B cell (primary cell): ENCODE measurements around the gene PUM1. TPM values are rescaled to one million over a fixed set of nuclear protein-coding genes. Genes with fewer than 3 reads are reported as not detected.

ENCODE experiments used
- ATAC-seq: fragments of 200-7000 bp; cut with Tn5 transposase; one replicate; pipeline ENCODE4 v1.10.0; 2021; ENCODE audit warnings: low read depth, mild to moderate bottlenecking, moderate number of reproducible peaks, moderate library complexity
- CTCF ChIA-PET: fragments of 350-600 bp; sonication (Branson Sonifier 250); formaldehyde crosslinking; loops from one replicate; lab custom pipeline; 2021; ENCODE audit warnings: antibody characterized with exemption, inconsistent platforms; lab: Charles Lee
- POLR2A ChIA-PET: fragments of 350-600 bp; sonication (Branson Sonifier 250); formaldehyde crosslinking; loops from one replicate; lab custom pipeline; 2021; ENCODE audit warnings: antibody characterized with exemption; lab: Charles Lee
- DNase-seq: peaks from one replicate; pipeline ENCODE4 v3.0.0; 2013
- H2AFZ ChIP-seq: 2 replicates; pipeline ENCODE4 v1.6.1; 2012; ENCODE audit warnings: mild to moderate bottlenecking, low read depth, low read length; ENCODE audit not compliant: insufficient read depth, poor library complexity, severe bottlenecking
- H3K27ac ChIP-seq, 2 donors: 1 replicate in 1 of 2; 2 replicates in 1 of 2; pipeline ENCODE4 v1.5.1; 2012 to 2013; ENCODE audit warnings: low read length in 2 of 2, mild to moderate bottlenecking in 2 of 2, moderate library complexity in 1 of 2
- H3K27me3 ChIP-seq, 4 experiments: fragments of 200-600 bp in 1 of 4; sonication (generic) in 1 of 4; replicated peaks in 1 of 4; 1 replicate in 2 of 4; 2 replicates in 2 of 4; pipeline versions ENCODE4 v1.6.1 to v1.7.0; 2013 to 2016; ENCODE audit warnings: low read length in 3 of 4, mild to moderate bottlenecking in 2 of 4, mixed read lengths in 1 of 4, moderate library complexity in 1 of 4; ENCODE audit not compliant: insufficient read depth in 4 of 4, control insufficient read depth in 3 of 4; ENCODE audit errors: control extremely low read depth in 1 of 4
- H3K36me3 ChIP-seq, 2 experiments: replicated peaks in 1 of 2; 1 replicate in 1 of 2; 2 replicates in 1 of 2; pipeline versions ENCODE4 v1.6.1 to v1.7.1; 2013; ENCODE audit warnings: low read length in 1 of 2; ENCODE audit not compliant: insufficient read depth in 2 of 2, control insufficient read depth in 1 of 2; ENCODE audit errors: control extremely low read depth in 1 of 2, extremely low read depth in 1 of 2
- H3K4me1 ChIP-seq, 2 donors: fragments of 200-600 bp in 1 of 2; sonication (generic) in 1 of 2; 1 replicate in 1 of 2; 2 replicates in 1 of 2; pipeline versions ENCODE4 v1.5.1 to v1.6.1; 2013 to 2017; ENCODE audit warnings: low read length in 2 of 2; ENCODE audit not compliant: control insufficient read depth in 2 of 2, insufficient read depth in 2 of 2
- H3K4me2 ChIP-seq: replicated peaks from 2 replicates; pipeline ENCODE3; 2012; ENCODE audit warnings: mild to moderate bottlenecking, low read depth, low read length; ENCODE audit not compliant: poor library complexity, severe bottlenecking
- H3K4me3 ChIP-seq, 5 experiments: fragments of 200-600 bp in 1 of 5; sonication (generic) in 1 of 5; 1 replicate in 3 of 5; 2 replicates in 2 of 5; pipeline versions ENCODE4 v1.5.1 to v1.7.0; 2011 to 2016; ENCODE audit warnings: low read length in 4 of 5, mild to moderate bottlenecking in 4 of 5, low read depth in 2 of 5, control low read depth in 1 of 5, moderate library complexity in 1 of 5; ENCODE audit not compliant: insufficient read depth in 1 of 5; ENCODE audit errors: control extremely low read depth in 1 of 5, extremely low read depth in 1 of 5
- H3K79me2 ChIP-seq: fragments of 200-600 bp; sonication (generic); one replicate; pipeline ENCODE4 v1.6.0; 2016; ENCODE audit warnings: low read length; ENCODE audit not compliant: control insufficient read depth, insufficient read depth
- H3K9ac ChIP-seq: fragments of 200-600 bp; sonication (generic); 2 replicates; pipeline ENCODE4 v1.6.1; 2017; ENCODE audit warnings: mild to moderate bottlenecking, low read length, moderate library complexity
- H3K9me3 ChIP-seq, 3 donors: one replicate each; pipeline versions ENCODE4 v1.6.1 to v1.7.1; 2013; ENCODE audit warnings: low read length in 2 of 3; ENCODE audit not compliant: control insufficient read depth in 2 of 3, insufficient read depth in 1 of 3; ENCODE audit errors: control extremely low read depth in 1 of 3
- H4K20me1 ChIP-seq: 2 replicates; pipeline ENCODE4 v1.6.0; 2012; ENCODE audit warnings: mild to moderate bottlenecking, low read length; ENCODE audit not compliant: insufficient read depth, control insufficient read depth, poor library complexity, severe bottlenecking
- H3K27ac Mint-ChIP-seq: one replicate; pipeline ENCODE4 v1.8.0; 2021; ENCODE audit warnings: mixed read lengths
- H3K27me3 Mint-ChIP-seq: one replicate; pipeline ENCODE4 v1.8.0; 2021; ENCODE audit warnings: mixed read lengths
- H3K4me1 Mint-ChIP-seq: one replicate; pipeline ENCODE4 v1.8.0; 2021; ENCODE audit warnings: mixed read lengths
- H3K4me3 Mint-ChIP-seq: one replicate; pipeline ENCODE4 v1.8.0; 2021; ENCODE audit warnings: mixed read lengths
- H3K9me3 Mint-ChIP-seq: one replicate; pipeline ENCODE4 v1.8.0; 2022; ENCODE audit warnings: mixed read lengths; ENCODE audit not compliant: insufficient read depth
- CTCF ChIP-seq: fragments of 200-600 bp; IDR thresholded peaks from one replicate; pipeline ENCODE4 v1.8.0; 2022; ENCODE audit warnings: antibody characterized with exemption, mild to moderate bottlenecking
- EZH2 ChIP-seq: IDR thresholded peaks from 2 replicates; pipeline ENCODE4 v1.6.1; 2012; ENCODE audit warnings: borderline replicate concordance, low read depth, mild to moderate bottlenecking, moderate library complexity, low read length; ENCODE audit not compliant: insufficient read depth, poor library complexity, severe bottlenecking
- WGBS: methylation state at CpG from one replicate; pipeline ENCODE4 v1.1.5; 2013; ENCODE audit warnings: missing lambda C conversion rate; ENCODE audit not compliant: insufficient coverage; 5-methylcytosine and 5-hydroxymethylcytosine counted together
- intact Hi-C: fragments of 100-400 bp; cut with micrococcal nuclease; formaldehyde crosslinking; loops from one replicate; pipeline ENCODE4 v1.10.0; 2022
- polyA plus RNA-seq: library from polyadenylated mRNA; depleted of rRNA; stranded (reverse); fragments of >200 nt; gene quantifications from 2 replicates; pipeline ENCODE4 v1.2.3, GENCODE V29; 2012
- total RNA-seq, 2 donors: library from RNA; stranded (reverse); fragments of 120-200 nt in 1 of 2; gene quantifications; 1 replicate in 1 of 2; 2 replicates in 1 of 2; pipeline versions ENCODE4 v1.2.3 to v1.2.4, GENCODE V29; 2013 to 2022

Gene PUM1
- total and polyA plus RNA-seq, 2 donors (not counting 1 experiment from before 2014, with no cell fraction given) = 52.8 to 177 TPM

- Mint-ChIP-seq H3K27me3 (peaks cover 44% of the 10 kb centered on the region), H3K9me3 (no peaks in the 10 kb centered on the region)
Measured at GRCh38 chr1:30909365-30910068, 156.0 kb downstream of the PUM1 start.

More at GRCh38 chr1:30909365-30910068, 156.0 kb downstream of the PUM1 start:
- Histone ChIP-seq H3K4me3 (peak overlapping the region in 3 of 5 experiments; percentile 40 to 58 (median 56)), H3K79me2 (no peaks in the 10 kb centered on the region), H3K4me2 (peak overlapping the region; percentile 92), H3K9ac (peak overlapping the region; percentile 61), H3K36me3 (no peaks in the 10 kb centered on the region), H3K27me3 (peaks cover 0 to 52% (median 20%) of the 10 kb centered on the region in 4 experiments), H4K20me1 (no peaks in the 10 kb centered on the region), H3K4me1 (peaks cover 30 to 31% of the 10 kb centered on the region in 2 donors), H3K9me3 (peaks cover 0 to 14% (median 0%) of the 10 kb centered on the region in 3 donors), H3K27ac (no peak overlapping the region), H2AFZ (peak overlapping the region; percentile 68)
- peaks cover 29% of the 10 kb centered on the region for H3K4me1 Mint-ChIP-seq
- intact Hi-C loops = loop anchor here (10.0 kb wide), 1 partner anchor 55 kb away; no protein-coding TSS in a partner anchor
- CTCF ChIA-PET = interaction anchor here (0.7 to 8.6 kb wide), 9 partner anchors 18 to 190 kb away, joined by 3 to 337 read pairs (median 13); no protein-coding TSS in a partner anchor
- H3K4me3 Mint-ChIP-seq = peak overlapping the region; percentile 90
- POLR2A ChIA-PET = interaction anchor here (0.7 to 2.5 kb wide), 3 partner anchors 105 to 159 kb away, joined by 3 to 9 read pairs (median 5); no protein-coding TSS in a partner anchor
- H3K27ac Mint-ChIP-seq = peak overlapping the region; percentile 74
- ATAC-seq (no peak), DNase-seq (peak; percentile 33)
- TF ChIP-seq EZH2 (no peak), CTCF (no peak)
- 35% methylated on average over 14 of the region's 14 CpGs for WGBS
